Measurements from ENCODE around the gene OR5B12. TPM values are rescaled to one million over a fixed set of nuclear protein-coding genes. Genes with fewer than 3 reads are reported as not detected.
"Not testable (repeated sequence)": the region's sequence is repeated elsewhere in the genome, so short reads cannot be mapped to it uniquely, and the experiment has no call there.

OR5B12 gene
- total RNA-seq, 1 donor from 2014 or later: not detected

DNA sequence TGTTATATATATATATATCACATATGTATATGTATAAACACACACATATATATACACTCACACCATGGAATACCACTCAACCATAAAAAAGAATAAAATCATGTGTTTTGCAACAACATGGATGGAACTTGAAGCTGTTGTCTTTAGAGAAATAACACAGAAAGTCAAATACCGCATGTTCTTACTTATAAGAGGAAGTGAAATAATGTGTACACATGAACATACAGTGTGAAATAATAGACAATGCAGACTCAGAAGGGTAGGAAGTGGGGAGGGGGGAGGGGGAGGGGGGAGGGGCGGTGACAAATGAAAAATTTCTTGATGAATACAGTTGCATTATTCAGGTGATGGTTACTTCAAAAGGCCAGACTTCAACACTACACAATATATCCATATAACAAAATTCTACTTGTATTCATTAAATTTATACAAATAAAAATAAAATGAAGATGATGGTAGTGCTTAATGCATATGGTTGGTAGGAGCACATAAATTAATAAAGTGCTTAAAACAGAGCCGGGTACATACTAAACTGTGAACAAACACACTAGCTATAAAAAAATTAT lies 8.3 kb downstream of the OR5B12 start:
- intact Hi-C loops (cut with DNase I): no loop called here
- Histone ChIP-seq H3K4me3 (no peak overlapping the region), H3K27ac (no peak overlapping the region), H3K4me1 (no peaks in the 10 kb centered on the region), H3K36me3 (no peaks in the 10 kb centered on the region), H3K9me3 (no peaks in the 10 kb centered on the region), H3K27me3 (ENCODE audit: low read depth) (no peaks in the 10 kb centered on the region)
- DNase-seq: no peak
- TF ChIP-seq, protein P1, sequence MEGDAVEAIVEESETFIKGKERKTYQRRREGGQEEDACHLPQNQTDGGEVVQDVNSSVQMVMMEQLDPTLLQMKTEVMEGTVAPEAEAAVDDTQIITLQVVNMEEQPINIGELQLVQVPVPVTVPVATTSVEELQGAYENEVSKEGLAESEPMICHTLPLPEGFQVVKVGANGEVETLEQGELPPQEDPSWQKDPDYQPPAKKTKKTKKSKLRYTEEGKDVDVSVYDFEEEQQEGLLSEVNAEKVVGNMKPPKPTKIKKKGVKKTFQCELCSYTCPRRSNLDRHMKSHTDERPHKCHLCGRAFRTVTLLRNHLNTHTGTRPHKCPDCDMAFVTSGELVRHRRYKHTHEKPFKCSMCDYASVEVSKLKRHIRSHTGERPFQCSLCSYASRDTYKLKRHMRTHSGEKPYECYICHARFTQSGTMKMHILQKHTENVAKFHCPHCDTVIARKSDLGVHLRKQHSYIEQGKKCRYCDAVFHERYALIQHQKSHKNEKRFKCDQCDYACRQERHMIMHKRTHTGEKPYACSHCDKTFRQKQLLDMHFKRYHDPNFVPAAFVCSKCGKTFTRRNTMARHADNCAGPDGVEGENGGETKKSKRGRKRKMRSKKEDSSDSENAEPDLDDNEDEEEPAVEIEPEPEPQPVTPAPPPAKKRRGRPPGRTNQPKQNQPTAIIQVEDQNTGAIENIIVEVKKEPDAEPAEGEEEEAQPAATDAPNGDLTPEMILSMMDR (IDR thresholded peaks at IDR 0.05): no peak
- no peak for ATAC-seq

GRCh38 chr11:58429273-58429672 lies 12.8 kb downstream of the OR5B12 start:
- H3K36me3 ChIP-seq: no peaks in the 10 kb centered on the region
- no peak overlapping the region for H3K4me3 ChIP-seq
- intact Hi-C loops (cut with DNase I): no loop called here
- no peaks in the 10 kb centered on the region for H3K4me1 ChIP-seq
- no peak overlapping the region for H3K27ac ChIP-seq
- no peaks in the 10 kb centered on the region for H3K27me3 ChIP-seq (ENCODE audit: low read depth)
- DNase-seq (no peak), ATAC-seq (no peak)
- TF ChIP-seq, protein P1 (IDR thresholded peaks at IDR 0.05): no peak
- H3K9me3 ChIP-seq: no peaks in the 10 kb centered on the region

DNA sequence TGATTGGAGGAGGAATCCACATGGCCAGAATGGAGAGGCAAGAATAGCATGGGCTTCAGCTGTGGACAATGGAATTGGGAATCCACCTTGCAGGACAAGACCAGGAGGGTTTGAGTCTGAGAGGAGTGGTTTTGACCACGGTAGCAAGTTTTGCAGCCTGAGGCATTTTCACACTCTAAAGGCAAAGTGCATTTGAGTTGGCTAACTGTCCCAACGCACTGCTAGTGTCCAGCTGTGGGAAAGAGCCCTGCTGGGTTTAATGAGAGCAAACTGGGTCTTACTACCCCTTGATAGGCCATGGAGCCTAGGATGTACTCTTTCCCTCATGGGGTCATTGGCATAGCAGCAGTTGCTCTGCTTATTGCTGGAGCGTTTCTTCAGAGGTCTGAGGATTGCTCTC lies 14.0 kb downstream of the OR5B12 start, which contains the start of gene OR5B2:
Gene OR5B2 (minus strand): TSS at position 101 of the 400 bp plus-strand sequence. CDS start 4,860 bp downstream, outside the sequence.
- no peak for DNase-seq
- no peak within 1 kb of the TSS for H3K4me3 ChIP-seq
- no peaks in the 10 kb centered on the region for H3K9me3 ChIP-seq
- no peak within 1 kb of the TSS for H3K27ac ChIP-seq
- H3K27me3 ChIP-seq (ENCODE audit: low read depth): no peaks in the 10 kb centered on the region
- intact Hi-C loops (cut with DNase I): no loop called here
- TF ChIP-seq, protein P1 (IDR thresholded peaks at IDR 0.05): no peak
- no peaks in the 10 kb centered on the region for H3K4me1 ChIP-seq
- no peaks in the 10 kb centered on the region for H3K36me3 ChIP-seq
- no peak for ATAC-seq

DNA sequence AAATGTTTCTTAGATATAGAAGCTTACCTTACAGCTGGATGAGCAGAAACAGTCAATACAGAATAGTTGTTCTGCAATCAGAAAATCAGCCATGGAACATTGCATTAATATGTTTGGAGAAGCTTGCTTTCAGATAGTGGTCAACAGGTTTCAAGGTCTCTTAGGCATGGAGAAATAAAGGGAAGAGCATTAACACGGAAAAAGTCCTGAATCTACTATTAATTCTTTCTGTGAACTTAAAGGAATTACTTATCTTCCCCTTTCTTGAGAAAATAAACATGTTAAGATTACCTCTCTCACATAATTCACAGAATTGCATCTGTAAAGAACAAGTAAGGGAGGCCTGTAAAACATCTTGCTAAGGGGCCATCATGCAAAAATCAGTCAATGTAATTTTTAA lies 35.3 kb downstream of the OR5B12 start, which contains the start of gene OR5B3:
Gene OR5B3 (minus strand): TSS at position 101 of the 400 bp plus-strand sequence. CDS start 3,465 bp downstream, outside the sequence.
- no peaks in the 10 kb centered on the region for H3K36me3 ChIP-seq
- intact Hi-C loops (cut with DNase I): no loop called here
- no peaks in the 10 kb centered on the region for H3K27me3 ChIP-seq (ENCODE audit: low read depth)
- no peak for DNase-seq
- peaks cover 12% of the 10 kb centered on the region for H3K9me3 ChIP-seq
- no peak within 1 kb of the TSS for H3K4me3 ChIP-seq
- no peaks in the 10 kb centered on the region for H3K4me1 ChIP-seq
- no peak within 1 kb of the TSS for H3K27ac ChIP-seq
- no peak for ATAC-seq
- TF ChIP-seq, protein P1 (IDR thresholded peaks at IDR 0.05): no peak

DNA sequence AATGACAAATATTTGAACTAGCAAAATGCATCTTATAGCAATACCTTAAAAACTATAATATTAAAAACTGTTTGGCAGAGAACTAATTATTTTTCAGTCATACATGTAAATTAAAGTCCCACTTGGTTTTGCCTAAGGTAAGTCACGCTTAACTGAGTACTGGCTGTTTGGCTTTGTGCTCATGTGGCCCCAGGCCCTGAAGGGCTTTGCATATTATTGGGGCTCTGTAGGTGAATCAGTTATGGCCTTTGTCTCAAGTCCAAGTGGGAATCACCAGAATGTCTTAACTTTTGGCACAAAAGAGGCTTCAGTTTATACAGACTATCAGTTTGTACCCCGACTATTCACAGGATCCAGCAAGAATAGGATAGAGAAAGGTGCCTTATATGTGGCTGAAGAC lies 42.4 kb downstream of the OR5B12 start:
- H3K4me3 ChIP-seq; H3K27ac ChIP-seq; intact Hi-C loops (cut with DNase I); H3K4me1 ChIP-seq; H3K27me3 ChIP-seq (ENCODE audit: low read depth); H3K36me3 ChIP-seq; ATAC-seq; H3K9me3 ChIP-seq; DNase-seq: not testable (repeated sequence)

DNA sequence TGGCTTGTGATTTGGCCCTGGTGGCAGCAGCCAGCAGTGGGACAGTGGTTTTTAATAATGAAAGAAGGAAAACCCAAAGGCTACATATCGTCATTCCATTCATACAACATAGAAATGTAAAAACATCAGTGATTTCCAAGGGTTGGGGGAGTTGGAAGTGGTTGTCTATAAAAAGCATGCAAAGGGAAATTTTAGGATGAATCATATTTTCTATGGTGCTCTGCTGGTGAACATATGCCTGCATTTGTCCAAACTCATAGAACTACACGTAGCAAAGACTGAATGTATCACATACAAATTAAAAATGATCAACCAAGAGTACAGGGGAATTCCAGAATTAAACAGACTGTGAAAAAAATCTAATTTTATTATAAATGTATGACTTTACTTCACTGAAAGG lies 46.5 kb downstream of the OR5B12 start:
- intact Hi-C loops (cut with DNase I): no loop called here
- Histone ChIP-seq H3K36me3 (no peaks in the 10 kb centered on the region), H3K4me3 (no peak overlapping the region), H3K9me3 (no peaks in the 10 kb centered on the region), H3K4me1 (no peaks in the 10 kb centered on the region), H3K27ac (no peak overlapping the region), H3K27me3 (ENCODE audit: low read depth) (no peaks in the 10 kb centered on the region)
- ATAC-seq (no peak), DNase-seq (no peak)
- TF ChIP-seq, protein P1 (IDR thresholded peaks at IDR 0.05): no peak
